ENCODE data around the gene PATJ. TPM values are rescaled to one million over a fixed set of nuclear protein-coding genes. Genes with fewer than 3 reads are reported as not detected.

The PATJ gene
- total and polyA plus RNA-seq, 10 donors: 2.3 to 32.2 (median 17.7) TPM

- intact Hi-C loops (cut with DNase I; ENCODE audit: low total_unique reads): no loop called here
- Histone ChIP-seq H3K27me3 (replicated peaks in 1 of 7) (no peaks in the 10 kb centered on the region), H3K27ac (no peak overlapping the region), H3K9me3 (no peaks in the 10 kb centered on the region), H3K4me1 (no peaks in the 10 kb centered on the region), H3K4me3 (no peak overlapping the region), H3K36me3 (peaks cover 0 to 51% (median 0%) of the 10 kb centered on the region in 6 donors)
- WGBS, 5 donors: 81 to 87% (median 82%) methylated on average over 14 of the region's 14 CpGs
- TF ChIP-seq CTCF (IDR thresholded peaks at IDR 0.05 in 8 of 11, conservative IDR thresholded peaks at IDR 0.05 in 3 of 11) (peak; percentile 31 to 89 (median 78)), POLR2A (IDR thresholded peaks at IDR 0.05) (no peak), POLR2AphosphoS5 (IDR thresholded peaks at IDR 0.05) (no peak)
- DNase-seq: no peak
These were observed 340.4 kb downstream of the PATJ start for GRCh38 chr1:62082456-62083363.

GRCh38 chr1:62084310-62084890 lies 342.1 kb downstream of the PATJ start:
- no peak for DNase-seq
- H3K27me3 ChIP-seq (replicated peaks in 1 of 7): no peaks in the 10 kb centered on the region
- H3K4me3 ChIP-seq: no peak overlapping the region
- TF ChIP-seq POLR2AphosphoS5 (IDR thresholded peaks at IDR 0.05): no peak
- TF ChIP-seq CTCF (IDR thresholded peaks at IDR 0.05 in 8 of 11, conservative IDR thresholded peaks at IDR 0.05 in 3 of 11): no peak
- TF ChIP-seq POLR2A (IDR thresholded peaks at IDR 0.05): no peak
- intact Hi-C loops (cut with DNase I; ENCODE audit: low total_unique reads): no loop called here
- no peaks in the 10 kb centered on the region for H3K4me1 ChIP-seq
- H3K36me3 ChIP-seq: peaks cover 0 to 59% (median 0%) of the 10 kb centered on the region in 6 donors
- H3K27ac ChIP-seq: no peak overlapping the region
- 51 to 66% (median 62%) methylated on average over 9 of the region's 9 CpGs for WGBS, 5 donors
- no peaks in the 10 kb centered on the region for H3K9me3 ChIP-seq

- DNase-seq: no peak
- Histone ChIP-seq H3K27me3 (replicated peaks in 1 of 7) (no peaks in the 10 kb centered on the region), H3K36me3 (peaks cover 0 to 43% (median 0%) of the 10 kb centered on the region in 6 donors), H3K4me3 (no peak overlapping the region), H3K9me3 (no peaks in the 10 kb centered on the region), H3K27ac (no peak overlapping the region), H3K4me1 (no peaks in the 10 kb centered on the region)
- intact Hi-C loops (cut with DNase I; ENCODE audit: low total_unique reads): no loop called here
- no peak for TF ChIP-seq POLR2AphosphoS5 (IDR thresholded peaks at IDR 0.05)
- TF ChIP-seq CTCF (IDR thresholded peaks at IDR 0.05 in 8 of 11, conservative IDR thresholded peaks at IDR 0.05 in 3 of 11): no peak
- no peak for TF ChIP-seq POLR2A (IDR thresholded peaks at IDR 0.05)
These were observed 346.2 kb downstream of the PATJ start for GRCh38 chr1:62088439-62088838.

- Histone ChIP-seq H3K4me3 (no peak overlapping the region), H3K4me1 (no peaks in the 10 kb centered on the region), H3K9me3 (no peaks in the 10 kb centered on the region), H3K27me3 (replicated peaks in 1 of 7) (no peaks in the 10 kb centered on the region), H3K27ac (no peak overlapping the region), H3K36me3 (peaks cover 0 to 38% (median 0%) of the 10 kb centered on the region in 6 donors)
- TF ChIP-seq CTCF (IDR thresholded peaks at IDR 0.05 in 8 of 11, conservative IDR thresholded peaks at IDR 0.05 in 3 of 11) (no peak), POLR2A (IDR thresholded peaks at IDR 0.05) (no peak), POLR2AphosphoS5 (IDR thresholded peaks at IDR 0.05) (no peak)
- WGBS, 5 donors: 87 to 95% (median 93%) methylated on average over 2 of the region's 2 CpGs
- intact Hi-C loops (cut with DNase I; ENCODE audit: low total_unique reads): no loop called here
- no peak for DNase-seq
These were observed 347.3 kb downstream of the PATJ start for GRCh38 chr1:62089570-62089969.
